ENCODE data around the gene DHH. TPM values are rescaled to one million over a fixed set of nuclear protein-coding genes. Genes with fewer than 3 reads are reported as not detected.

The DHH gene
- total RNA-seq, 2 experiments from 2014 or later, result 0.14 TPM; not detected in 1

GRCh38 chr12:49050507-49051372 is 43.9 kb downstream of the DHH start:
- CTCF ChIA-PET, result interaction anchor here (0.9 to 1.4 kb wide), 4 partner anchors 13 to 185 kb away, joined by 3 to 4 read pairs (median 3); no protein-coding TSS in a partner anchor
- Mint-ChIP-seq H3K36me3 (ENCODE audit: low read depth) (peaks cover 72% of the 10 kb centered on the region), H3K27ac (no peak overlapping the region), H3K4me3 (no peak overlapping the region), H3K27me3 (no peaks in the 10 kb centered on the region), H3K4me1 (ENCODE audit: low read depth) (peaks cover 14% of the 10 kb centered on the region), H3K9me3 (no peaks in the 10 kb centered on the region)
- DNase-seq (no peak), ATAC-seq (no peak)
- POLR2A ChIA-PET, result interaction anchor here (1.5 kb wide), 1 partner anchor 14 kb away, joined by 3 read pairs; no protein-coding TSS in a partner anchor
- intact Hi-C loops (cut with micrococcal nuclease), result no loop called here
- no peak for TF ChIP-seq CTCF (IDR thresholded peaks at IDR 0.05)

- H3K36me3 Mint-ChIP-seq (ENCODE audit: low read depth), result peaks cover 70% of the 10 kb centered on the region
- no peak for ATAC-seq
These were observed 44.9 kb downstream of the DHH start for GRCh38 chr12:49049566-49050224.

GRCh38 chr12:49048953-49049352 is 45.6 kb downstream of the DHH start:
- H3K9me3 Mint-ChIP-seq, result no peaks in the 10 kb centered on the region
- ChIA-PET CTCF (interaction anchor here (1.2 to 1.9 kb wide), 7 partner anchors 15 to 158 kb away, joined by 3 to 8 read pairs (median 4); no protein-coding TSS in a partner anchor), POLR2A (interaction anchor here (0.8 to 1.5 kb wide), 4 partner anchors 11 to 82 kb away, joined by 3 read pairs; partner anchors contain the start of gene TUBA1B)
- intact Hi-C loops (cut with micrococcal nuclease), result no loop called here
- no peak for ATAC-seq
- H3K4me3 Mint-ChIP-seq, result no peak overlapping the region
- no peak for TF ChIP-seq CTCF (IDR thresholded peaks at IDR 0.05)
- H3K36me3 Mint-ChIP-seq (ENCODE audit: low read depth), result peaks cover 72% of the 10 kb centered on the region
- H3K4me1 Mint-ChIP-seq (ENCODE audit: low read depth), result no peaks in the 10 kb centered on the region
- no peaks in the 10 kb centered on the region for H3K27me3 Mint-ChIP-seq
- H3K27ac Mint-ChIP-seq, result no peak overlapping the region
- no peak for DNase-seq

More at GRCh38 chr12:49049566-49050224, 44.9 kb downstream of the DHH start:
- ChIA-PET CTCF (interaction anchor here (0.9 to 1.9 kb wide), 6 partner anchors 13 to 186 kb away, joined by 3 to 8 read pairs (median 3); no protein-coding TSS in a partner anchor), POLR2A (interaction anchor here (1.5 kb wide), 1 partner anchor 13 kb away, joined by 3 read pairs; no protein-coding TSS in a partner anchor)
- intact Hi-C loops (cut with micrococcal nuclease), result no loop called here
- Mint-ChIP-seq H3K4me3 (no peak overlapping the region), H3K27me3 (no peaks in the 10 kb centered on the region), H3K27ac (no peak overlapping the region), H3K9me3 (no peaks in the 10 kb centered on the region), H3K4me1 (ENCODE audit: low read depth) (peaks cover 4% of the 10 kb centered on the region)
- TF ChIP-seq CTCF (IDR thresholded peaks at IDR 0.05), result no peak
- DNase-seq, result no peak

- no peak for TF ChIP-seq CTCF (IDR thresholded peaks at IDR 0.05)
- Mint-ChIP-seq H3K9me3 (no peaks in the 10 kb centered on the region), H3K27ac (no peak overlapping the region), H3K36me3 (ENCODE audit: low read depth) (peaks cover 69% of the 10 kb centered on the region), H3K4me1 (ENCODE audit: low read depth) (no peaks in the 10 kb centered on the region), H3K4me3 (no peak overlapping the region), H3K27me3 (no peaks in the 10 kb centered on the region)
- no peak for ATAC-seq
- no peak for DNase-seq
- CTCF ChIA-PET, result interaction anchor here (0.6 to 5.3 kb wide), 6 partner anchors 10 to 58 kb away, joined by 3 to 53 read pairs (median 6); partner anchors contain the start of gene DDN
- POLR2A ChIA-PET, result interaction anchor here (0.5 to 1.4 kb wide), 3 partner anchors 14 to 124 kb away, joined by 3 to 6 read pairs (median 3); partner anchors contain the start of genes KMT2D and TUBA1B
- intact Hi-C loops (cut with micrococcal nuclease), result no loop called here
These were observed 48.3 kb downstream of the DHH start for GRCh38 chr12:49046129-49046895.

Data from activated CD8-positive, alpha-beta T cell treated with anti-CD3 and anti-CD28 coated beads for 36 hours (primary cell).